ENCODE data around the gene DGKI. TPM values are rescaled to one million over a fixed set of nuclear protein-coding genes. Genes with fewer than 3 reads are reported as not detected.

DGKI gene
- total RNA-seq, 2 experiments from 2014 or later = 1.8 to 2.2 TPM

DNA sequence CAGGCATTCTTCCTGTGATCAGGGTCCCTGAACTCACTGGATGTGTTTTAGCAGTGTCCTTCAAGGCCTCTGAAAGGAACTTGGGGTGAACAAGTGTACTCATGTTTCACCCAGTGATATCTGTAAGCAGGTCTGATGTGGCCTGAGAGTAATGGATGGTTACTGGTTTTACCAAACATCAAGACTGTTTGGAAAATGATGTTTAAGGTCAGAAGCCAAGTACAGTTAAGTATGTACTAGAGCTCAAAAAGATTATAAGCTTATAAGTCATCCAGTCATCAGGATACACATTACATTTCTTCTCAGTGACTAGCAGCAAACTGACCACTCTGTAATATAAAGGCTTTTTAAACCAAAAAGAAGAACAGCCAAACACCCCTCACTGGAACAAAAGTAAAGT is 423.5 kb downstream of the DGKI start:
- Mint-ChIP-seq H3K36me3 (no peaks in the 10 kb centered on the region), H3K4me3 (no peak overlapping the region), H3K27ac (no peak overlapping the region), H3K4me1 (no peaks in the 10 kb centered on the region), H3K27me3 (no peaks in the 10 kb centered on the region), H3K9me3 (no peaks in the 10 kb centered on the region)
- DNase-seq = no peak

DNA sequence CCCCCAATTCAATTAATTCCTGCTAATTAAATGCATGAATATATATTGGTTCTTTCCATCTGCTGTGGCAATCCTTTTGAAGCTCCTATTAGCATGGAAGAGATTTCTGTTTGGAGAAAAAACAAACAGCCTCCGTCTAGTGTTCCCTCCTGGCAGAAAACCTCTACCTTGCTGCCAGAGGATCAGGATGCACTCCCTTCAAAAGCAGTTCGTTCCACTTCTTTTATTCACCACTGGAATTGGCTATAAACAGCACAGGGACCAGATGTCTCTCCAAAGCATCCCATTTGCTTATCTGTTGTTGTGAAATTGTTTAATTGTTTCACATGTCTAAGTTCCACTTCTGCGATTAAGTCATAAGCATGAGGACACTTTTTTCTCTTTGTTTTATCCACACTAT is 425.4 kb downstream of the DGKI start:
- Mint-ChIP-seq H3K4me1 (no peaks in the 10 kb centered on the region), H3K9me3 (no peaks in the 10 kb centered on the region), H3K27me3 (no peaks in the 10 kb centered on the region), H3K36me3 (no peaks in the 10 kb centered on the region), H3K4me3 (no peak overlapping the region), H3K27ac (no peak overlapping the region)
- DNase-seq = no peak

GRCh38 chr7:137418841-137419240 is 427.9 kb downstream of the DGKI start:
- Mint-ChIP-seq H3K27ac (no peak overlapping the region), H3K4me1 (no peaks in the 10 kb centered on the region), H3K4me3 (no peak overlapping the region), H3K27me3 (no peaks in the 10 kb centered on the region), H3K9me3 (peaks cover 2% of the 10 kb centered on the region), H3K36me3 (no peaks in the 10 kb centered on the region)
- DNase-seq = no peak

GRCh38 chr7:137417464-137417863 is 429.3 kb downstream of the DGKI start:
- H3K27ac Mint-ChIP-seq = no peak overlapping the region
- no peaks in the 10 kb centered on the region for H3K27me3 Mint-ChIP-seq
- no peak overlapping the region for H3K4me3 Mint-ChIP-seq
- peaks cover 2% of the 10 kb centered on the region for H3K9me3 Mint-ChIP-seq
- no peaks in the 10 kb centered on the region for H3K4me1 Mint-ChIP-seq
- no peaks in the 10 kb centered on the region for H3K36me3 Mint-ChIP-seq
- no peak for DNase-seq

DNA sequence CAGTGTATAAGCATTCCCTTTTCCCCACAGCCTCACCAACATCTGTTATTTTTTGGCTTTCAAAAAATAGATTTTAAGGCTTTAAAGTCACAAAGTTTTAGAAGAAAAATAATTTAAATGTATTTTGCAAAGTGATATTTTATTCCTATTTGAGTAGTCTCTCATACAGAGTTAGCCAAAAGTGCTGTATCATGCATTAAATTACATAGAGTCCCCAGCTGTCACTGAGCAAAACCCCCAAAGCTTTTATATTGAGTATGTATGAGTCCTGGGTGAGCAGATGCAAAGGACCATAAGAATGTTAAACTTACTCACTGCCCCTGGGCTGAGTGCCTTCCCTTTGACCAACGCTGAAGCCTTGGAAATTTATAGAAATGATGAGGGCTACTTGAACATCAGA is 432.9 kb downstream of the DGKI start:
- no peak for DNase-seq
- Mint-ChIP-seq H3K4me1 (no peaks in the 10 kb centered on the region), H3K36me3 (no peaks in the 10 kb centered on the region), H3K4me3 (no peak overlapping the region), H3K27ac (no peak overlapping the region), H3K9me3 (peaks cover 2% of the 10 kb centered on the region), H3K27me3 (no peaks in the 10 kb centered on the region)

DNA sequence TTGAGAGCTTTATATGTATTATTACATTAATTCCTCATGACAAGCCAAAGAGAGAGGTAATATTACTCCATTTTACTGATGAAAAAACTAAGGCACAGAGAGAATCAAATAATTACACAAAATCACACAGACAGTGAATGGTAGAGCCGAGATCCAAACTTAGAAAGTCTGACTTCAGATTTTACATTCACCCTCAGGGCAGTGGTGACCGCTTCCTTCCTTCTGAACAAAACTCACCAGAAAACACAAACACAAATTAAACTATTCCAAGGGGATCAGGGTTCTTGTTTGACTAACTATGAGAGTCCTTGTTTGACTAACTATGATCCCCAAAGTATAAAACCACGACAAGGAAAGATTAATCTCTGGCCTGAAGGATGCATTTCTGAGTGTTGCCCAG is 435.3 kb downstream of the DGKI start:
- H3K27ac Mint-ChIP-seq = no peak overlapping the region
- H3K4me3 Mint-ChIP-seq = no peak overlapping the region
- H3K4me1 Mint-ChIP-seq = no peaks in the 10 kb centered on the region
- H3K27me3 Mint-ChIP-seq = no peaks in the 10 kb centered on the region
- peaks cover 2% of the 10 kb centered on the region for H3K9me3 Mint-ChIP-seq
- H3K36me3 Mint-ChIP-seq = no peaks in the 10 kb centered on the region
- no peak for DNase-seq

- no peak for DNase-seq
- Mint-ChIP-seq H3K36me3 (no peaks in the 10 kb centered on the region), H3K4me3 (no peak overlapping the region), H3K4me1 (no peaks in the 10 kb centered on the region), H3K27me3 (no peaks in the 10 kb centered on the region), H3K27ac (no peak overlapping the region), H3K9me3 (no peaks in the 10 kb centered on the region)
Measured at GRCh38 chr7:137408126-137408525, 438.6 kb downstream of the DGKI start.

GRCh38 chr7:137407078-137407477 is 439.7 kb downstream of the DGKI start:
- Mint-ChIP-seq H3K9me3 (no peaks in the 10 kb centered on the region), H3K36me3 (no peaks in the 10 kb centered on the region), H3K4me3 (no peak overlapping the region), H3K4me1 (no peaks in the 10 kb centered on the region), H3K27me3 (no peaks in the 10 kb centered on the region), H3K27ac (no peak overlapping the region)
- no peak for DNase-seq

- Mint-ChIP-seq H3K4me1 (no peaks in the 10 kb centered on the region), H3K36me3 (no peaks in the 10 kb centered on the region), H3K9me3 (no peaks in the 10 kb centered on the region)
Measured at GRCh38 chr7:137404660-137405317, 442.0 kb downstream of the DGKI start.

GRCh38 chr7:137403353-137403695 is 443.4 kb downstream of the DGKI start:
- no peak overlapping the region for H3K4me3 Mint-ChIP-seq
- no peaks in the 10 kb centered on the region for H3K27me3 Mint-ChIP-seq
- no peaks in the 10 kb centered on the region for H3K4me1 Mint-ChIP-seq
- H3K36me3 Mint-ChIP-seq = no peaks in the 10 kb centered on the region
- no peak overlapping the region for H3K27ac Mint-ChIP-seq
- H3K9me3 Mint-ChIP-seq = no peaks in the 10 kb centered on the region
- DNase-seq = no peak

More at GRCh38 chr7:137404660-137405317, 442.0 kb downstream of the DGKI start:
- no peak overlapping the region for H3K27ac Mint-ChIP-seq
- no peaks in the 10 kb centered on the region for H3K27me3 Mint-ChIP-seq
- no peak for DNase-seq
- no peak overlapping the region for H3K4me3 Mint-ChIP-seq

DNA sequence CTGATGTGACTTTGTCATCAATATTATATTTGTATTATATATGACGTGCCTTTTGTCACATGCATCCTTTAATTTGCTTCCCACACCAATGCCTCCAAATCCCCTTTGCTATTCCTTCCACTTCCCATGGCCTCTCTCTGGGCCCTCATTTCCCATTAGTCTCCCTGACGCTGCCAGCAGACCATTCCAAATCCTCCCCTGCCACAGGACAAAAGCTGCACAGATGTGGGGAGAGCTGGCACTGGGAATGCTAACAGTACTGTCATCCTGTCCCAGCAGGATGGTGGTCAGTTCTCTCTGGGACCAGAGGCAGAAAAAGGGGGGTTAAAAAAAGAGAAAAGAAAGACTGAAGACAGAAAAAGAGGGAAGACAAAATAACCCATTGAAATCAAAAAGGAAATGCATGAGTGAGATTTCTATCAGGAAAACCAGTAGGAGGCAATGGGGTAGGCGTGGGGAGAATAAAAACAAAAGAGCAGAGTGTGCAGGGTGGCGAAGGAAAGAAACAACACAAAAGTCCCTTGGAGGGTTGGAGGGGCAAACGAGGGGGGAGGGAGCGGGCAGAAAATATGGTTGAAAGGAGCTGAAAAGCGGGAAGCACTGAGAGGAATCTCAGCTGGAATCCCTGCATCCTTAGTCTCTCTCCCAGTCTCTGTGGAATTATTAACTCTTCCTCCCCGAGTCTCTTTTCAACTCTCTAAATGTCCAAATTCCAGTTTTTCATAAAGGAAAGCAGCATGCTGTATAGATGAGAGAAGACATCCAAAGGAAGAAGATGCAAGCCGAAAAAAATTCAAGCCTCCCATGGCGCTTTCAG is 444.0 kb downstream of the DGKI start:
- Mint-ChIP-seq H3K4me1 (no peaks in the 10 kb centered on the region), H3K9me3 (no peaks in the 10 kb centered on the region), H3K36me3 (no peaks in the 10 kb centered on the region), H3K4me3 (no peak overlapping the region), H3K27me3 (no peaks in the 10 kb centered on the region), H3K27ac (no peak overlapping the region)
- DNase-seq = no peak

DNA sequence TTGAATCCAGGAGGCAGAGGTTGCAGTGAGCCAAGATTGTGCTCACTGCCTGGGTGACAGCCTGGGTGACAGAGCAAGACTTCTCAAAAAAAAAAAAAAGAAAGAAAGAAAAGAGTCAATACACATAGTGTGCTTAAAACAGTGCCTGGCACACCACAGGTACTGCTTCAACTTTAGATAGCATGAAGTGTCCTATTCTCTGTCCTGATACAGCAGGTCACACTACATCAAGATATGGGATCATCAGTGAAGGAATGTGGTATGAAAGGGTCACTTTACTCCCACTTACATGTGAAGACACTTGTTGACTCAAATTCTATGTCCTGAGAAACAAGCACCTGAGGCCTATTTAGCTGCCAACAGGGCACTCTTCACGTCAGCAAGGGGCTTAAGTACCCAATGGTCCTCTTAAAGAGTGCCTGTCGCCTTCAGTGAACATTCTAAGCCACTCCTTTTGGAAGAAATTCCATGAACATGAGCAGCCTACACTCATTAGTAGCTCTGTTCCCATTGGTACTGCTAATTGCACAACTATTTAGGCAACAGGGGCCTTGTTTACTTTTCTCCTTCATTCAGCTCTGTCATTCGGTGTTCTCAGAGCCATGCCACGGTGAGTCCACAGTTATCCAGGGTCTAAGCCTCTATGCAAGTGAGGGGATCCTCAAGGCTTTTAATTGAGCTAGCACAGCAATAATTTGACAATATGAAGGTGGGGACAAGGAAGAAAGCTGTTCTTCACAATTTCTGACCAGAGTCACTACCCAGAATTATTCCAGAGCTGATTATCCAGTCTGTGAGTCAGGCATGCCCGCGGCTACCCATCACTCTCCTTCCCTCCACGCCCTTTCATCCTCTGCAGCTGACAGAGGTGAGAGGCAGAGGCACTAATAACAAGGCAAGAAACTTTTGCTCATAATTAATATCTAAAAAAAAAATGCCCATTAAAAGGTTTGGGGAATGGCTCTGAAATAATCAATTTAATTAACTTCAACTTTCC is 446.6 kb downstream of the DGKI start:
- no peak overlapping the region for H3K27ac Mint-ChIP-seq
- H3K27me3 Mint-ChIP-seq = no peaks in the 10 kb centered on the region
- DNase-seq = no peak
- no peaks in the 10 kb centered on the region for H3K36me3 Mint-ChIP-seq
- no peaks in the 10 kb centered on the region for H3K9me3 Mint-ChIP-seq
- no peak overlapping the region for H3K4me3 Mint-ChIP-seq
- H3K4me1 Mint-ChIP-seq = no peaks in the 10 kb centered on the region

DNA sequence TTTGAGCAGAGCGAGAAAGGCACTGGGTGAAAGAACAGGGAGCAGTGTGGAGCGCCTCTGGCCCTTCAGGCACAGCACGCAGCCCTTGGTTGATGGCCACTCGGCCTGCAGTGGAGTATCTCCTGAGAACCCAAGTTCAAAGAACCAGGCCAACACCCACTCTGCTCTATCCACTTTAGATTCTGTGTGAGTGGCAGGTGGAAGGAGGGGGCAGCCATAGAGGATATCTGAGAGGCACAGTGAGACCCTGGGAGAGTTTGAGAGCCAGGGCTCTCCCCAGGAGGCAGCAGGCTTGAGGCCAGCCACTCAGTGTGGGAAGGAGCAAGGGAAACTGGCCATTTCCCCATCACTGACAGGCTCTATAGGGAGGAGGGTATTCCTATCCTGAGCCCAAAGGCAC is 450.7 kb downstream of the DGKI start:
- H3K9me3 Mint-ChIP-seq = no peaks in the 10 kb centered on the region
- H3K27me3 Mint-ChIP-seq = no peaks in the 10 kb centered on the region
- H3K4me1 Mint-ChIP-seq = no peaks in the 10 kb centered on the region
- H3K36me3 Mint-ChIP-seq = no peaks in the 10 kb centered on the region
- H3K27ac Mint-ChIP-seq = no peak overlapping the region
- H3K4me3 Mint-ChIP-seq = no peak overlapping the region
- DNase-seq = no peak

- no peaks in the 10 kb centered on the region for H3K27me3 Mint-ChIP-seq
- no peak for DNase-seq
- H3K9me3 Mint-ChIP-seq = no peaks in the 10 kb centered on the region
- H3K27ac Mint-ChIP-seq = no peak overlapping the region
- H3K36me3 Mint-ChIP-seq = no peaks in the 10 kb centered on the region
- no peaks in the 10 kb centered on the region for H3K4me1 Mint-ChIP-seq
- no peak overlapping the region for H3K4me3 Mint-ChIP-seq
Measured at GRCh38 chr7:137395420-137395819, 451.4 kb downstream of the DGKI start.

GRCh38 chr7:137393570-137393969 is 453.2 kb downstream of the DGKI start:
- Mint-ChIP-seq H3K9me3 (no peaks in the 10 kb centered on the region), H3K27me3 (no peaks in the 10 kb centered on the region)

More at GRCh38 chr7:137393570-137393969, 453.2 kb downstream of the DGKI start:
- H3K36me3 Mint-ChIP-seq = no peaks in the 10 kb centered on the region
- H3K27ac Mint-ChIP-seq = no peak overlapping the region
- no peak for DNase-seq
- H3K4me3 Mint-ChIP-seq = no peak overlapping the region
- H3K4me1 Mint-ChIP-seq = no peaks in the 10 kb centered on the region

All from activated naive CD8-positive, alpha-beta T cell treated with anti-CD3 and anti-CD28 coated beads for 36 hours (primary cell).